Esophagus (tissue), 2 donors: ENCODE results near the gene PLEKHH1. TPM values are rescaled to one million over a fixed set of nuclear protein-coding genes. Genes with fewer than 3 reads are reported as not detected.
A peak's percentile ranks its signal among the peaks of the same experiment; 100 is the strongest.

ENCODE experiments used
- H3K27ac ChIP-seq, 2 donors: one replicate each; pipeline ENCODE4 v1.5.1; 2013; ENCODE audit warnings: low read depth in 2 of 2, mild to moderate bottlenecking in 2 of 2, inconsistent platforms in 1 of 2, low read length in 1 of 2, moderate library complexity in 1 of 2
- H3K27me3 ChIP-seq, 2 donors: one replicate each; pipeline ENCODE4 v1.6.1; 2013; ENCODE audit warnings: low read length in 2 of 2, control low read depth in 1 of 2, mild to moderate bottlenecking in 1 of 2; ENCODE audit not compliant: insufficient read depth in 2 of 2, control insufficient read depth in 1 of 2
- H3K36me3 ChIP-seq, 2 donors: one replicate each; pipeline ENCODE4 v1.6.1; 2013; ENCODE audit warnings: low read length in 1 of 2; ENCODE audit not compliant: control insufficient read depth in 2 of 2, insufficient read depth in 2 of 2
- H3K4me1 ChIP-seq, 2 donors: one replicate each; pipeline ENCODE4 v1.6.1; 2013; ENCODE audit warnings: low read length in 1 of 2; ENCODE audit not compliant: control insufficient read depth in 2 of 2, insufficient read depth in 2 of 2
- H3K4me3 ChIP-seq, 2 donors: one replicate each; pipeline ENCODE4 v1.5.1; 2013; ENCODE audit warnings: low read length in 2 of 2, mild to moderate bottlenecking in 2 of 2, low read depth in 1 of 2, moderate library complexity in 1 of 2
- H3K9me3 ChIP-seq, 2 donors: one replicate each; pipeline ENCODE4 v1.6.1; 2013; ENCODE audit warnings: mild to moderate bottlenecking in 2 of 2, low read depth in 1 of 2, low read length in 1 of 2, moderate library complexity in 1 of 2; ENCODE audit not compliant: control insufficient read depth in 2 of 2, insufficient read depth in 1 of 2
- WGBS, 2 donors: extraction: QIAGEN DNeasy Blood & Tissue Kit; methylation state at CpG; one replicate each; pipeline ENCODE4 v1.1.7; 2013; 5-methylcytosine and 5-hydroxymethylcytosine counted together
- polyA plus RNA-seq, 2 donors: library from polyadenylated mRNA; stranded (reverse); fragments of 200-250 nt; gene quantifications; one replicate each; pipeline ENCODE4 v1.2.3, GENCODE V29; 2013
- donor health status: healthy with polysubstance abuse.
- donor health status: Bipolar disorder and iron deficiency.

PLEKHH1 gene
- polyA plus RNA-seq, 2 donors = 2.4 to 10.3 TPM

GRCh38 chr14:67505254-67505653 lies 27.8 kb upstream of the PLEKHH1 start:
- Histone ChIP-seq H3K27me3 (no peaks in the 10 kb centered on the region), H3K9me3 (no peaks in the 10 kb centered on the region), H3K27ac (no peak overlapping the region), H3K36me3 (no peaks in the 10 kb centered on the region), H3K4me1 (no peaks in the 10 kb centered on the region), H3K4me3 (no peak overlapping the region)
- 62 to 65% methylated on average over 1 of the region's 1 CpG for WGBS, 2 donors

- 61 to 63% methylated on average over 3 of the region's 3 CpGs for WGBS, 2 donors
- H3K27ac ChIP-seq = no peak overlapping the region
These were observed 24.1 kb upstream of the PLEKHH1 start for GRCh38 chr14:67508956-67509355.

GRCh38 chr14:67510121-67510520 lies 23.0 kb upstream of the PLEKHH1 start:
- H3K27me3 ChIP-seq = no peaks in the 10 kb centered on the region
- no peaks in the 10 kb centered on the region for H3K4me1 ChIP-seq
- H3K9me3 ChIP-seq = no peaks in the 10 kb centered on the region
- H3K27ac ChIP-seq = no peak overlapping the region
- no peak overlapping the region for H3K4me3 ChIP-seq
- no peaks in the 10 kb centered on the region for H3K36me3 ChIP-seq
- WGBS, 2 donors = 40 to 46% methylated on average over 2 of the region's 2 CpGs

More at GRCh38 chr14:67508956-67509355, 24.1 kb upstream of the PLEKHH1 start:
- H3K36me3 ChIP-seq = no peaks in the 10 kb centered on the region
- H3K4me1 ChIP-seq = no peaks in the 10 kb centered on the region
- H3K4me3 ChIP-seq = no peak overlapping the region
- H3K27me3 ChIP-seq = no peaks in the 10 kb centered on the region
- H3K9me3 ChIP-seq = no peaks in the 10 kb centered on the region

- Histone ChIP-seq H3K4me3 (no peak overlapping the region), H3K4me1 (peaks cover 0 to 3% of the 10 kb centered on the region in 2 donors), H3K27me3 (no peaks in the 10 kb centered on the region), H3K36me3 (no peaks in the 10 kb centered on the region), H3K9me3 (no peaks in the 10 kb centered on the region), H3K27ac (no peak overlapping the region)
- WGBS, 2 donors = 58 to 68% methylated on average over 3 of the region's 3 CpGs
These were observed 22.3 kb upstream of the PLEKHH1 start for GRCh38 chr14:67510836-67511235.

- Histone ChIP-seq H3K36me3 (no peaks in the 10 kb centered on the region), H3K9me3 (no peaks in the 10 kb centered on the region), H3K4me1 (peaks cover 0 to 6% of the 10 kb centered on the region in 2 donors), H3K4me3 (no peak overlapping the region), H3K27ac (no peak overlapping the region), H3K27me3 (no peaks in the 10 kb centered on the region)
- 76 to 84% methylated on average over 8 of the region's 8 CpGs for WGBS, 2 donors
These were observed 20.4 kb upstream of the PLEKHH1 start for GRCh38 chr14:67512463-67513310.

GRCh38 chr14:67513631-67514108 lies 19.4 kb upstream of the PLEKHH1 start:
- no peak overlapping the region for H3K4me3 ChIP-seq

GRCh38 chr14:67514203-67514607 lies 18.9 kb upstream of the PLEKHH1 start:
- Histone ChIP-seq H3K9me3 (no peaks in the 10 kb centered on the region), H3K27ac (no peak overlapping the region), H3K27me3 (no peaks in the 10 kb centered on the region), H3K4me1 (peaks cover 0 to 6% of the 10 kb centered on the region in 2 donors), H3K4me3 (peak overlapping the region; percentile 84 to 91), H3K36me3 (no peaks in the 10 kb centered on the region)
- WGBS, 2 donors = 32 to 38% methylated on average over 9 of the region's 9 CpGs

More at GRCh38 chr14:67513631-67514108, 19.4 kb upstream of the PLEKHH1 start:
- Histone ChIP-seq H3K27ac (no peak overlapping the region), H3K36me3 (no peaks in the 10 kb centered on the region), H3K27me3 (no peaks in the 10 kb centered on the region), H3K4me1 (peaks cover 0 to 6% of the 10 kb centered on the region in 2 donors), H3K9me3 (no peaks in the 10 kb centered on the region)
- 83 to 94% methylated on average over 1 of the region's 1 CpG for WGBS, 2 donors

- Histone ChIP-seq H3K27ac (peak overlapping the region; percentile 38 to 45), H3K4me3 (peak overlapping the region; percentile 84 to 91), H3K27me3 (no peaks in the 10 kb centered on the region), H3K36me3 (no peaks in the 10 kb centered on the region), H3K9me3 (no peaks in the 10 kb centered on the region), H3K4me1 (peaks cover 0 to 6% of the 10 kb centered on the region in 2 donors)
- 0 to 1% methylated on average over 43 to 75 of the region's 75 CpGs for WGBS, 2 donors
These were observed 18.3 kb upstream of the PLEKHH1 start for GRCh38 chr14:67514650-67515385.

- H3K36me3 ChIP-seq = no peaks in the 10 kb centered on the region
- no peaks in the 10 kb centered on the region for H3K27me3 ChIP-seq
- no peaks in the 10 kb centered on the region for H3K9me3 ChIP-seq
- peak overlapping the region in 1 of 2 donors; percentile 38 for H3K27ac ChIP-seq
- 6% methylated on average over 28 to 45 of the region's 45 CpGs for WGBS, 2 donors
- H3K4me3 ChIP-seq = peak overlapping the region; percentile 84 to 91
- peaks cover 0 to 6% of the 10 kb centered on the region in 2 donors for H3K4me1 ChIP-seq
These were observed 17.6 kb upstream of the PLEKHH1 start for GRCh38 chr14:67515386-67516079.
